Measurements from ENCODE around the gene SORCS2. TPM values are rescaled to one million over a fixed set of nuclear protein-coding genes. Genes with fewer than 3 reads are reported as not detected.

The SORCS2 gene
- total RNA-seq, 4 donors from 2014 or later: 0.48 to 1.8 (median 0.68) TPM; not detected in 1

DNA sequence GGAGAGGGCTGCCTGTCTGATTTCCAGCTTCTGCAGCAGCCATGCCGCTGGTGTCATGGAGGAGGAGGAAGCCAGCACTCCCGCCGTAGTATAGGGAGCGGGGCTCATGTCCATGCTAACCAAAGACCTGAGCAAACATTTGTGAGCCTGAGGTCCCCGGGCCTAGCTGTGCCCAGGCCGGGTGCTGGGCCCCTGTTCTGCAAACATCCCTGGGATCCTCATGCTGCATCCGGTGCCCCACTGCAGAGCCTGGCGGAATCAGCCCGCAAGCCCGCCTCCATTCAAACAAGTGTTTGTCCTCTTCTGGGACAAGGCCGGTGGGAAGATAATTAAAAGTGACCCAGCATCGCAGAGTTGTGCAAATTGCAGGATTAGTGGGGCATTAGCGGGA, 106.3 kb downstream of the SORCS2 start:
- in situ Hi-C loops (cut with MboI; ENCODE audit: low pct_ligation_motif_present in 1 of 4, low pct_unique_long_range_greater_than_20kb in 1 of 4, low sequenced_read_pairs in 3 of 4): loop anchor here in 1 of 4 donors (10.0 kb wide), 1 partner anchor 104 kb away; the partner anchor contains the start of gene SORCS2
- intact Hi-C loops (cut with DNase I; ENCODE audit: low total_unique reads): no loop called here

DNA sequence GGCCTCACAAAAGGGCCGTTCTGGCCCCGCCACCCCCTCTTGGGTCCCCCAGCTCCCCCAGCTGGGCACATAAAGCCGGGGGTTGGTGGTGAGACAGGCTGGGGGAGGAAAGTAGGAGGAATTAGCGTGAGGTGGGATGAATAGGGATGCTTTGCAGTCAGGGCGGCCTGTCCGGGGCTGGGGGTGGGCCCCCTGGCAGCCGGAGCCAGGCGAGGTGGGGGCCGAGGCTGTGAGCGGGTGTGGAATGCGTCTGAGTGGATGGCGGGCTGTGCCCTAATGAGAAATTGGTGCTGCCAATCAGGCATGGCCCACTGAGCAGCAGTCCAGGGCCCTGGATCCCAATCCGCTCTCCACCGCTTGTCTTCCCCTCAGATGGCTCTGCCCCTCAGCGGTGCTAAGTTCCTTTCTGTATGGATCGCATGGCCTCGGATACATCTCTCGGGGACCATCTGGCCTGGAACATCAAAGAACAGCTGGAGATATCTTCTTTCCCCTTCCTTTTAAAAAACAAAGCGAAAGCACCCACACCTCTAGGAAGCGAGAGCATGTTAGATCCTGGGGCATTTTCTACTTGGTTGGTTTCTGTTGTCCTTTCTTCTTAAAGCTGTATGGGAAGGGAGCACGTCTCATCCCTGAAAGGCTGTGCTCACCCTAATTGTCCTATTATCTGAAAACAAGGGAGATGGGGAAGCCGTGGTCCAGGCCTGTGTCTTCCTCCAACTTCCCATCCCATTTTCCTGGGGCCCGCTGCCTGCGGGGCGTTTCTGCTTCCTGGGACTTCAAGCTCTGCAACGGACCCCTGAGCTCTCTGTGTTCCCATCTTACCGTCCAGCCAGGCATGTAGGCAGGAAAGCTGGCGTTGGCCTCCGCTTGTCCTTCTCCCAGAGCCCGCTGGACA, 106.9 kb downstream of the SORCS2 start:
- H3K27ac ChIP-seq: no peak overlapping the region
- no peaks in the 10 kb centered on the region for H3K27me3 ChIP-seq
- TF ChIP-seq, protein P1, sequence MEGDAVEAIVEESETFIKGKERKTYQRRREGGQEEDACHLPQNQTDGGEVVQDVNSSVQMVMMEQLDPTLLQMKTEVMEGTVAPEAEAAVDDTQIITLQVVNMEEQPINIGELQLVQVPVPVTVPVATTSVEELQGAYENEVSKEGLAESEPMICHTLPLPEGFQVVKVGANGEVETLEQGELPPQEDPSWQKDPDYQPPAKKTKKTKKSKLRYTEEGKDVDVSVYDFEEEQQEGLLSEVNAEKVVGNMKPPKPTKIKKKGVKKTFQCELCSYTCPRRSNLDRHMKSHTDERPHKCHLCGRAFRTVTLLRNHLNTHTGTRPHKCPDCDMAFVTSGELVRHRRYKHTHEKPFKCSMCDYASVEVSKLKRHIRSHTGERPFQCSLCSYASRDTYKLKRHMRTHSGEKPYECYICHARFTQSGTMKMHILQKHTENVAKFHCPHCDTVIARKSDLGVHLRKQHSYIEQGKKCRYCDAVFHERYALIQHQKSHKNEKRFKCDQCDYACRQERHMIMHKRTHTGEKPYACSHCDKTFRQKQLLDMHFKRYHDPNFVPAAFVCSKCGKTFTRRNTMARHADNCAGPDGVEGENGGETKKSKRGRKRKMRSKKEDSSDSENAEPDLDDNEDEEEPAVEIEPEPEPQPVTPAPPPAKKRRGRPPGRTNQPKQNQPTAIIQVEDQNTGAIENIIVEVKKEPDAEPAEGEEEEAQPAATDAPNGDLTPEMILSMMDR (IDR thresholded peaks at IDR 0.05): no peak
- no peak for TF ChIP-seq EP300 (IDR thresholded peaks at IDR 0.05; ENCODE audit: low read depth)
- TF ChIP-seq POLR2A (IDR thresholded peaks at IDR 0.05): no peak
- TF ChIP-seq POLR2AphosphoS5 (IDR thresholded peaks at IDR 0.05): no peak
- no peak overlapping the region for H3K4me3 ChIP-seq
- H3K4me1 ChIP-seq: peaks cover 0 to 6% (median 3%) of the 10 kb centered on the region in 4 donors
- in situ Hi-C loops (cut with MboI; ENCODE audit: low pct_ligation_motif_present in 1 of 4, low pct_unique_long_range_greater_than_20kb in 1 of 4, low sequenced_read_pairs in 3 of 4) (loop anchor here in 1 of 4 donors (10.0 kb wide), 1 partner anchor 104 kb away; the partner anchor contains the start of gene SORCS2), intact Hi-C loops (cut with DNase I; ENCODE audit: low total_unique reads) (no loop called here)
- WGBS, 2 donors (ENCODE audit: low coverage in 1 of 2): 47 to 79% methylated on average over 5 to 30 of the region's 30 CpGs
- DNase-seq: no peak
- no peaks in the 10 kb centered on the region for H3K36me3 ChIP-seq
- no peaks in the 10 kb centered on the region for H3K9me3 ChIP-seq

More for the DNA sequence above, 106.3 kb downstream of the SORCS2 start:
- Histone ChIP-seq H3K27ac (no peak overlapping the region), H3K4me1 (peaks cover 0 to 6% (median 3%) of the 10 kb centered on the region in 4 donors), H3K4me3 (no peak overlapping the region), H3K36me3 (no peaks in the 10 kb centered on the region), H3K27me3 (no peaks in the 10 kb centered on the region), H3K9me3 (no peaks in the 10 kb centered on the region)
- TF ChIP-seq, protein P1 (IDR thresholded peaks at IDR 0.05): no peak
- TF ChIP-seq EP300 (IDR thresholded peaks at IDR 0.05; ENCODE audit: low read depth) (no peak), POLR2A (IDR thresholded peaks at IDR 0.05) (no peak), POLR2AphosphoS5 (IDR thresholded peaks at IDR 0.05) (no peak)
- no peak for DNase-seq
- 71% methylated on average over 10 of the region's 13 CpGs; no CpG with 5 or more reads in 1 of the 2 donors for WGBS, 2 donors (ENCODE audit: low coverage in 1 of 2)

DNA sequence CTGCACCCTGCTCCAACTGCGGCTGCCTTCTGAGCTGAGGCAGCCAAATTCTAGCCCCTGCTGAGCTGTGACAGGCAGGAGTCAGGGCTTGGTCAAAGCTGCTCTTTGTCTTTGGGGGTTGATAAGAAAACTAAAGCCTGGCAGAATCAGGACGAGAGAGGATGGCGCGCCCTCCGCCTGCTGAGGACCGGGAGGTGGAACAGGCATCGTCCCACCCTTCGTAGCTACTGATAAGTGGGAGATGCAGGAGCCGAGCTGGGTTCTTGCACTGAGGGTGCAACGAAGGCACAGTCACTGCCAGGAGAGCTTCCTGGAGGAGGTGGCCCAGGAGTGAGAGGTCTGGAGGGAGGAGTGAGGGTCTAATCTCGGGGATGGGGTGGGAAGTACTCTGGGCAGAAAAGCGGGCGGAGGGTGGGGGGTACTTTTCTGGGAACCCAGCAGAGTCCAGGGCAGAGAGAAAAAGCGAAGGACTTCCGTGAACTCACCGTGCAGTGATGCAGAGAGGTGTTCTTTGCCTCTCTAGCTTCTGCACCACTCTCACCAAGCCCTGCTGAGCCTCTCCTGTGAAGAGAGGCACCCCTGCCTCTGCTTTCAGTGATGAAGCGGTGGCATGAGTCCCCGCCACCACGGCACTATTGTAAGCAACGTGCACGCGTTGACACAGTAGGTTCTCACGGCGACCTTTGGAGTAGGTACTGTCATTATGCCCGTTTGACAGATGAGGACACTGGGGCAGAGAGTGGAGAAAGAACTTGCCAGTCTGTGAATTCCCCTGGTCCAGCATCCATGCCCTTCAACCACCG, 107.8 kb downstream of the SORCS2 start:
- H3K4me3 ChIP-seq: no peak overlapping the region
- TF ChIP-seq, protein P1 (IDR thresholded peaks at IDR 0.05): no peak
- TF ChIP-seq EP300 (IDR thresholded peaks at IDR 0.05; ENCODE audit: low read depth) (no peak), POLR2AphosphoS5 (IDR thresholded peaks at IDR 0.05) (no peak), POLR2A (IDR thresholded peaks at IDR 0.05) (no peak)
- no peak overlapping the region for H3K27ac ChIP-seq
- no peaks in the 10 kb centered on the region for H3K27me3 ChIP-seq
- no peaks in the 10 kb centered on the region for H3K9me3 ChIP-seq
- no peak for DNase-seq
- peaks cover 0 to 6% (median 3%) of the 10 kb centered on the region in 4 donors for H3K4me1 ChIP-seq
- H3K36me3 ChIP-seq: no peaks in the 10 kb centered on the region
- intact Hi-C loops (cut with DNase I; ENCODE audit: low total_unique reads): no loop called here
- in situ Hi-C loops (cut with MboI; ENCODE audit: low pct_ligation_motif_present in 1 of 4, low pct_unique_long_range_greater_than_20kb in 1 of 4, low sequenced_read_pairs in 3 of 4): loop anchor here in 1 of 4 donors (10.0 kb wide), 1 partner anchor 105 kb away; the partner anchor contains the start of gene SORCS2
- WGBS, 2 donors (ENCODE audit: low coverage in 1 of 2): 80% methylated on average over 26 of the region's 26 CpGs; no CpG with 5 or more reads in 1 of the 2 donors

DNA sequence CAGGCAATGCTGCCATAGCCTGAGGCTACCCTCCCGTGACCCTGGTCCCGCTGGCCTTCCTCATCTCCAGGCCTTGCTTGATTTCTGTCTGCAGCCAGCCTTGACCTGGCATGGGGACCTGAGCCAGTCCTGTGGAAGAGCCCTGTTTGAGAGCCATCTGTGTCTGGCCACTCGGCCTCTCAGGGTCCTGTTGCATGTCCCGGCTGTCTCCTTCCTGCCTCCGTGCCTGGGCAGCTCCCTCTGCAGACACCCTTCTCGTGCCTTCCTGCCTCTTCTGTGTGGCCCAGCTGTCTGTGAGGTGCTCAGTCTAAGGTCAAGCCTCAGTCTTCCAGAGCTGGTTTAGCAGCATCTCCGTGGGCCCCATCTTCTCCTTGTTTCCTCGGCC, 108.4 kb downstream of the SORCS2 start:
- in situ Hi-C loops (cut with MboI; ENCODE audit: low pct_ligation_motif_present in 1 of 4, low pct_unique_long_range_greater_than_20kb in 1 of 4, low sequenced_read_pairs in 3 of 4) (no loop called here), intact Hi-C loops (cut with DNase I; ENCODE audit: low total_unique reads) (no loop called here)
- no peaks in the 10 kb centered on the region for H3K9me3 ChIP-seq
- WGBS, 2 donors (ENCODE audit: low coverage in 1 of 2): 60 to 79% methylated on average over 1 to 8 of the region's 8 CpGs
- H3K27ac ChIP-seq: no peak overlapping the region
- H3K27me3 ChIP-seq: no peaks in the 10 kb centered on the region
- H3K4me1 ChIP-seq: peaks cover 0 to under 1% (median 0%) of the 10 kb centered on the region in 4 donors
- DNase-seq: no peak
- H3K4me3 ChIP-seq: no peak overlapping the region
- TF ChIP-seq POLR2A (IDR thresholded peaks at IDR 0.05) (no peak), POLR2AphosphoS5 (IDR thresholded peaks at IDR 0.05) (no peak), EP300 (IDR thresholded peaks at IDR 0.05; ENCODE audit: low read depth) (no peak)
- TF ChIP-seq, protein P1 (IDR thresholded peaks at IDR 0.05): no peak
- H3K36me3 ChIP-seq: no peaks in the 10 kb centered on the region
